ENCODE results near the gene RGS6.

The RGS6 gene

DNA sequence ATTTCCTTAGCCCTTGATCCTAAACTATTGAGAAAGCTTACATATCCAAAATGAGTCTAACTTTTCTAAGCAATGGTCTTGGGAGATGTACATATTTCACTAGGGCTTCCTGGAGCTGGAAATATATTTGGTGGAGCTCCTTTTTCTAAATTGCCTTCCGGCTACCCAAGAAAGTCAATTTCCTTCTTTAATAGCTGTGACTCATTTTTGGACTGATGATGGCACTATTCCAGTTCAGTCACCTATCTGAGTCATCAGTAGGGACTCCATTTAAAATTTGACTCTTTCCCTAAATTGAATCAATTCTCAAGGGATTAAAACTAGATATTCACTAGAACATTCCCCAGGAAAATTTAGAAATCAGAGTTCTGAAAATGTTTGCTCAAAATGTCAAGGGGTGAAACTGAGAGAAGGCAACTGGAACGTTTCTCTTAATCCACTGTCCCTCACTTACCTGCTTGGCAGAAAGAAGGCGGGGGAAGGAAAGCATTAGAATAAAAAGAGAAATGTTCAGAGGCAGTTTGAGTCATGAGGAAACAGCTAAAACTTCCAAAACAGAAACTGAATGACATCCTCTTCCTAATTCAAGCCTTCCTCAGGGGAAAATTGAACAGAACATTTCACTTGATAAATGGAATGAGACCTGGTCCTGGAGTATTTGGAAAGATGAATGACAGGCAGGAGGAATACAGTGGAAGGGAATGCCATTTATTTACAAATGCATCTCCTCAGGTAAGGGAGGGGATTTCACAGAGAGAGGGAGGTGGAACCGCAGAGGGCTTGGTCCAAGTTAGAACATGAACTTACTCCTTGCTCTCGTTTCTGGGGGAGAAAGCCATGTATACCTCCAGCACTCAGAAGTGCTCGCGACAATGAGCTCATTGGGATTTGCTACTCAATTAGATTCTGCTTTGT, 91.2 kb downstream of the RGS6 start:
- no peak for DNase-seq (ENCODE audit: extremely low read depth, low read depth)
- TF ChIP-seq, protein P1, sequence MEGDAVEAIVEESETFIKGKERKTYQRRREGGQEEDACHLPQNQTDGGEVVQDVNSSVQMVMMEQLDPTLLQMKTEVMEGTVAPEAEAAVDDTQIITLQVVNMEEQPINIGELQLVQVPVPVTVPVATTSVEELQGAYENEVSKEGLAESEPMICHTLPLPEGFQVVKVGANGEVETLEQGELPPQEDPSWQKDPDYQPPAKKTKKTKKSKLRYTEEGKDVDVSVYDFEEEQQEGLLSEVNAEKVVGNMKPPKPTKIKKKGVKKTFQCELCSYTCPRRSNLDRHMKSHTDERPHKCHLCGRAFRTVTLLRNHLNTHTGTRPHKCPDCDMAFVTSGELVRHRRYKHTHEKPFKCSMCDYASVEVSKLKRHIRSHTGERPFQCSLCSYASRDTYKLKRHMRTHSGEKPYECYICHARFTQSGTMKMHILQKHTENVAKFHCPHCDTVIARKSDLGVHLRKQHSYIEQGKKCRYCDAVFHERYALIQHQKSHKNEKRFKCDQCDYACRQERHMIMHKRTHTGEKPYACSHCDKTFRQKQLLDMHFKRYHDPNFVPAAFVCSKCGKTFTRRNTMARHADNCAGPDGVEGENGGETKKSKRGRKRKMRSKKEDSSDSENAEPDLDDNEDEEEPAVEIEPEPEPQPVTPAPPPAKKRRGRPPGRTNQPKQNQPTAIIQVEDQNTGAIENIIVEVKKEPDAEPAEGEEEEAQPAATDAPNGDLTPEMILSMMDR (IDR thresholded peaks at IDR 0.05; ENCODE audit: low read depth, low read length), result no peak

DNA sequence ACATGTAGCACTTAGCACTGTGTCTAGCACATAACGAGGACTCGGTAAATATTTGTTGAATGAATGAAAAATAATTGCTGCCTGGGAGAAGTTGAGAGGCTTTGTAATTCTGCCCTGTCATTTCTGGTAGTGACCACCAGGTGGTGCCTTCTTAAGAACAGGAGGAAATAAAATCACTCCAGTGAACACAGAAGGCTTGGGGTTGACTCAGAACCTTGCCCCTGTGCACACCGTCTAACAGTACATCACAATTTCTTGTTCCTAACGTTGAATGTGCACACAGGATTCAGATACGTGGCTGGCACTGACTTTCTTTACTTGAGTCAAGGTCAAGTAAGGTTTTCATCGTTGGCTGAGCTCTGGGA, 91.8 kb downstream of the RGS6 start:
- TF ChIP-seq, protein P1 (IDR thresholded peaks at IDR 0.05; ENCODE audit: low read depth, low read length), result no peak
- no peak for DNase-seq (ENCODE audit: extremely low read depth, low read depth)

DNA sequence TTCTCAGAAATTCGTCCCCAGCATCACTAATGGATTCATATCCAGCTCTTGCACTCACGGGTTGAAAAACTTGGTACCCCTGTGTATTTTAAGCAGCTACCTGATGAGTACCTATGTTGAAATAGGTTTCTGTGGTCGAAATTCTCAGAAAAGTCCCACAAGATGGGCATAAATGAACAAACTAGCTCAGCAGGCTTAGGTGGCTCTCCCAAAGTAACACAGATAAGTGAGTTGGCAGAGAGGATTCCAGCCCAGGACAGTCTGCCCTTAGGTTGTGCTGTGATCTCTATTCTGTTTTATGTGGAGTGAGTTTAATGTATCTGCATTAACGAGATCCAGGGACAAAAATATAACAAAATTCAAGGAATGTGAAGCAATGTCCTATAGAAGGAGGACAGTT, 92.3 kb downstream of the RGS6 start:
- TF ChIP-seq, protein P1 (IDR thresholded peaks at IDR 0.05; ENCODE audit: low read depth, low read length), result no peak
- DNase-seq (ENCODE audit: extremely low read depth, low read depth), result no peak

DNA sequence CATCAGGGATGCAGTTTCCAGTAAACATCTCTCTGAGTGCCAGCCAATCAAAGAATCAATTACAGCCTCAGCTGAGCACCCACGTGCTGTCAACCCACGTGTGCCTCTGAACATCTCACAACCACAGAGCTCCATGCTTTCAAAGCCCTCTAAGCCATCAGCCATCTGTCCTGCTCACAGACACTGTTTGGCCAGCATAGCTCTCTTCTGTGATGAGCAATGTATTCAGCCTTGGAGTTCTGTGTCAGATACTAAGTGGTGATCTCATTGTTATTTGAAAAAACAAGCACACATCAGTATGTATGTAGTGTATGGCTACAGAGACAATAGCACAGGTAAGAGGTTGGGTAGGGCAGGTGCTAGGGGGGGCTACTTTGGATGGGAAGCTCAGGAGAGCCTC, 94.3 kb downstream of the RGS6 start:
- TF ChIP-seq, protein P1 (IDR thresholded peaks at IDR 0.05; ENCODE audit: low read depth, low read length), result no peak
- no peak for DNase-seq (ENCODE audit: extremely low read depth, low read depth)

DNA sequence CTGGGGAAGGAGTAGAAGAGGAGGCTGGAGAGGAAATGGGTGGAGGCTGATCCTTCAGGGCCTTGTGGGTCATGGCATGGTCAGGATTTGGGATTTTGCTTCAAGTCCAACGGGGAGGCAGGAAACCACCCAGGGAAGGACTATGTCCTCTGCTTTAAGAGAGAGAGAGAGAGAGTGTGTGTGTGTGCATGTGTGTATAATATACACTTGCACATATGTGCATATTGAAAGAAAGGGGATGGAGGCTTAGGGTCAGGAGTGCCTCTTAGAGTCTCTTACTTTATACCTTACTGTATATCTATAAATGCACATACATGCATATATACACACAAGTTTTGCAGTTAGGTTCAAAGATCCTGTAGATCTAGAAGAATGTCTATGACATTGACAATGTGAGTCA, 94.8 kb downstream of the RGS6 start:
- TF ChIP-seq, protein P1 (IDR thresholded peaks at IDR 0.05; ENCODE audit: low read depth, low read length), result no peak
- DNase-seq (ENCODE audit: extremely low read depth, low read depth), result no peak

DNA sequence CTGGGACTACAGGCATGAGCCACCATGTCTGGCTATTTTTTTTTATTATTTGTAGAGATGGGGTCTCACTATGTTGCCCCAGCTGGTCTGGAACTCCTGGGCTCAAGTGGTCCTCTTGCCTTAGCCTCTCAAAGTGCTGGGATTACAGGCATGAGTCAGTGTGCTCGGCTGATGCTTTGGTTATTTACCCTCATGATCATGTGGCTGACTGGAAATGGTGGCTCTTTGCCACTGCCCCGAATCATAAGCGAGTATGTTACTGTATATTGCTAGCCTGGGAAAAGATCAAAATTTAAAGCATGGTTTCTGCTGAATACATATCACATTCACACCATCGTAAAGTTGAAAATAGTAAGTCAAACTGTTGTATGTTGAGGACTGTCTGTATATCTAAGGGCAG, 101.1 kb downstream of the RGS6 start:
- TF ChIP-seq, protein P1 (IDR thresholded peaks at IDR 0.05; ENCODE audit: low read depth, low read length), result no peak
- DNase-seq (ENCODE audit: extremely low read depth, low read depth), result no peak

DNA sequence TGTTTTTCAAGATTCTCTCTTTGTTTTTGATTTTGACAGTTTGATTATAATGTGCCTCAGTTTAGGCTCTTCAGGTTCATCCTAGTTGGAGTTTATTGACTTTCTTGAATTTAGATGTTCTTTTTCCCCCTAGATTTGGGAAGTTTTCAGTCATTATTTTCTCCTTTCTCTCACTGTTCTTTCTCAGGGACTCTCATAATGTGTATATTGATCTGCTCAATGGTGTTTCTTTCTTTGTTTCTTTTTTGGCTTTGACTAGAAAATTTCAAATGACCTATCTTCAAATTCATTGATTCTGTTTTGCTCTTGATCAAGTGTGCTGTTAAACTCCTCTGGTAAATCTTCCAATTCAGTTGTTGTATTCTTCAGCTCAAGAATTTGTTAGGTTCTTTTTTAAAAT, 108.3 kb downstream of the RGS6 start:
- TF ChIP-seq, protein P1 (IDR thresholded peaks at IDR 0.05; ENCODE audit: low read depth, low read length), result no peak
- no peak for DNase-seq (ENCODE audit: extremely low read depth, low read depth)
